Gastrocnemius medialis (tissue), 4 donors: ENCODE data around the gene MORN1. TPM values are rescaled to one million over a fixed set of nuclear protein-coding genes. Genes with fewer than 3 reads are reported as not detected.
"Not testable (repeated sequence)": the region's sequence is repeated elsewhere in the genome, so short reads cannot be mapped to it uniquely, and the experiment has no call there.

Source experiments
- ATAC-seq, 2 donors: fragments of 150-250 bp; one replicate each; pipeline ENCODE4 v1.9.1; 2016
- DNase-seq, 2 donors: peaks; one replicate each; pipeline ENCODE4 v3.0.0-alpha.2; 2019
- H3K27ac ChIP-seq, 4 donors: fragments of 200-600 bp; sonication (generic); 1 replicate in 1 of 4; 2 replicates in 3 of 4; pipeline ENCODE4 v1.5.1; 2016 to 2018; ENCODE audit warnings: mild to moderate bottlenecking in 2 of 4, moderate library complexity in 1 of 4
- H3K27me3 ChIP-seq, 3 donors: fragments of 200-600 bp; sonication (generic) in 2 of 3; 1 replicate in 1 of 3; 2 replicates in 2 of 3; pipeline versions ENCODE4 v1.5.1 to v1.6.0; 2016 to 2019; ENCODE audit warnings: mild to moderate bottlenecking in 1 of 3, moderate library complexity in 1 of 3
- H3K36me3 ChIP-seq, 2 donors: fragments of 200-600 bp; sonication (generic) in 1 of 2; one replicate each; pipeline ENCODE4 v1.5.1; 2017 to 2018
- H3K4me1 ChIP-seq, 2 donors: fragments of 200-600 bp; sonication (generic) in 1 of 2; one replicate each; pipeline ENCODE4 v1.5.1; 2016 to 2017; ENCODE audit warnings: mild to moderate bottlenecking in 2 of 2
- H3K4me3 ChIP-seq, 4 donors: fragments of 200-600 bp; sonication (generic) in 3 of 4; 1 replicate in 1 of 4; 2 replicates in 3 of 4; pipeline ENCODE4 v1.5.1; 2016 to 2019; ENCODE audit warnings: mild to moderate bottlenecking in 2 of 4
- H3K9me3 ChIP-seq, 3 donors: fragments of 200-600 bp; sonication (generic) in 2 of 3; 1 replicate in 1 of 3; 2 replicates in 2 of 3; pipeline ENCODE4 v1.5.1; 2016 to 2019
- CTCF ChIP-seq, 5 experiments: fragments of 450-650 bp in 3 of 5; fragments of 200-600 bp in 2 of 5; sonication (generic) in 2 of 5; IDR thresholded peaks in 4 of 5; conservative IDR thresholded peaks in 1 of 5; 1 replicate in 4 of 5; 2 replicates in 1 of 5; pipeline ENCODE4 v1.5.1; 2016 to 2019; ENCODE audit warnings: antibody characterized with exemption in 5 of 5, mild to moderate bottlenecking in 3 of 5, moderate library complexity in 3 of 5
- POLR2A ChIP-seq, 2 donors: fragments of 450-650 bp; IDR thresholded peaks; one replicate each; pipeline ENCODE4 v1.6.1; 2017; ENCODE audit warnings: antibody characterized with exemption in 2 of 2, mild to moderate bottlenecking in 2 of 2, moderate library complexity in 2 of 2
- in situ Hi-C, 4 donors: fragments of 200-750 bp; cut with MboI; loops; one replicate each; pipeline versions ENCODE4 v1.15.0 to v1.8.0; 2017; ENCODE audit warnings: low sequenced_read_pairs in 4 of 4
- intact Hi-C: fragments of 100-400 bp; cut with DNase I; formaldehyde crosslinking; loops from one replicate; pipeline ENCODE4 v1.15.1; 2023; ENCODE audit warnings: low total_unique reads
- total RNA-seq, 4 donors: library from RNA; depleted of rRNA; stranded (reverse); fragments of >200 nt; gene quantifications; one replicate each; pipeline versions ENCODE4 v1.1.0 to v1.2.3, GENCODE V29; 2016

MORN1 gene
- total RNA-seq, 4 donors from 2014 or later, result 1.9 to 4.7 (median 3.5) TPM

- Histone ChIP-seq H3K36me3 (no peaks in the 10 kb centered on the region), H3K9me3 (no peaks in the 10 kb centered on the region), H3K27ac (no peak overlapping the region), H3K4me1 (no peaks in the 10 kb centered on the region), H3K4me3 (no peak overlapping the region), H3K27me3 (peaks cover 0 to 7% (median 0%) of the 10 kb centered on the region in 3 donors)
- DNase-seq (no peak), ATAC-seq (no peak)
- in situ Hi-C loops (no loop called here), intact Hi-C loops (no loop called here)
- no peak for TF ChIP-seq CTCF (IDR thresholded peaks at IDR 0.05 in 4 of 5, conservative IDR thresholded peaks at IDR 0.05 in 1 of 5)
- TF ChIP-seq POLR2A (IDR thresholded peaks at IDR 0.05), result no peak
Measured at GRCh38 chr1:2334366-2334765, 57.0 kb downstream of the MORN1 start.

GRCh38 chr1:2331580-2331979, 59.8 kb downstream of the MORN1 start:
- DNase-seq, H3K9me3 ChIP-seq, ATAC-seq, H3K27me3 ChIP-seq, H3K36me3 ChIP-seq, H3K4me1 ChIP-seq, H3K27ac ChIP-seq, intact Hi-C loops, H3K4me3 ChIP-seq, in situ Hi-C loops: not testable (repeated sequence)

- Histone ChIP-seq H3K9me3 (no peaks in the 10 kb centered on the region), H3K4me1 (no peaks in the 10 kb centered on the region), H3K36me3 (no peaks in the 10 kb centered on the region), H3K27ac (no peak overlapping the region), H3K27me3 (peaks cover 4 to 11% (median 6%) of the 10 kb centered on the region in 3 donors), H3K4me3 (no peak overlapping the region)
- in situ Hi-C loops (no loop called here), intact Hi-C loops (no loop called here)
- DNase-seq (no peak), ATAC-seq (peak in 1 of 2 donors; percentile 33)
- TF ChIP-seq CTCF (IDR thresholded peaks at IDR 0.05 in 4 of 5, conservative IDR thresholded peaks at IDR 0.05 in 1 of 5), result no peak
- TF ChIP-seq POLR2A (IDR thresholded peaks at IDR 0.05), result no peak
Measured at GRCh38 chr1:2331200-2331544, 60.2 kb downstream of the MORN1 start.

GRCh38 chr1:2330519-2331199, 60.7 kb downstream of the MORN1 start:
- Histone ChIP-seq H3K36me3 (no peaks in the 10 kb centered on the region), H3K4me3 (no peak overlapping the region), H3K4me1 (no peaks in the 10 kb centered on the region), H3K27ac (no peak overlapping the region), H3K9me3 (no peaks in the 10 kb centered on the region), H3K27me3 (peaks cover 9 to 16% (median 11%) of the 10 kb centered on the region in 3 donors)
- in situ Hi-C loops, result no loop called here
- intact Hi-C loops, result no loop called here
- no peak for TF ChIP-seq CTCF (IDR thresholded peaks at IDR 0.05 in 4 of 5, conservative IDR thresholded peaks at IDR 0.05 in 1 of 5)
- TF ChIP-seq POLR2A (IDR thresholded peaks at IDR 0.05), result no peak
- DNase-seq, result peak in 1 of 2 donors; percentile 58
- peak; percentile 4 to 61 for ATAC-seq

- intact Hi-C loops (no loop called here), in situ Hi-C loops (no loop called here)
- Histone ChIP-seq H3K27ac (no peak overlapping the region), H3K9me3 (no peaks in the 10 kb centered on the region), H3K4me1 (no peaks in the 10 kb centered on the region), H3K27me3 (peaks cover 9 to 20% (median 15%) of the 10 kb centered on the region in 3 donors), H3K4me3 (no peak overlapping the region), H3K36me3 (no peaks in the 10 kb centered on the region)
- TF ChIP-seq CTCF (IDR thresholded peaks at IDR 0.05 in 4 of 5, conservative IDR thresholded peaks at IDR 0.05 in 1 of 5) (no peak), POLR2A (IDR thresholded peaks at IDR 0.05) (no peak)
- DNase-seq, result no peak
- ATAC-seq, result no peak
Measured at GRCh38 chr1:2330035-2330434, 61.3 kb downstream of the MORN1 start.
